IMR-90 (cell line): Measurements from ENCODE around the gene PSMD8.

Experiments used
- BHLHE40 ChIP-seq: fragments of 150-350 bp; IDR thresholded peaks from 2 replicates; pipeline ENCODE4 v1.6.1; 2016; ENCODE audit warnings: mild to moderate bottlenecking, low read depth, low read length
- FOS ChIP-seq: fragments of 150-350 bp; IDR thresholded peaks from 2 replicates; pipeline ENCODE4 v1.6.1; 2016; ENCODE audit warnings: low read depth, low read length
- MAFK ChIP-seq: IDR thresholded peaks from 2 replicates; pipeline ENCODE4 v1.6.1; 2012; ENCODE audit warnings: low read depth, low read length, improper control_type of control experiment
- MAZ ChIP-seq: IDR thresholded peaks from 2 replicates; pipeline ENCODE4 v1.6.1; 2012; ENCODE audit warnings: low read depth, mild to moderate bottlenecking, low read length, improper control_type of control experiment, moderate library complexity, borderline replicate concordance
- NFE2L2 ChIP-seq: fragments of 150-350 bp; IDR thresholded peaks from 2 replicates; pipeline ENCODE4 v1.6.1; 2016; ENCODE audit warnings: low read depth, mild to moderate bottlenecking, low read length
- POLR2A ChIP-seq: IDR thresholded peaks from 2 replicates; pipeline ENCODE4 v1.6.1; 2012; ENCODE audit warnings: mild to moderate bottlenecking, low read depth, low read length
- RAD21 ChIP-seq: IDR thresholded peaks from 2 replicates; pipeline ENCODE4 v1.6.1; 2012; ENCODE audit warnings: low read length, improper control_type of control experiment
- RCOR1 ChIP-seq: IDR thresholded peaks from 2 replicates; pipeline ENCODE4 v1.6.1; 2012; ENCODE audit warnings: mild to moderate bottlenecking, low read length, improper control_type of control experiment; ENCODE audit not compliant: insufficient replicate concordance
- TF ChIP-seq, protein P1 (sequence below): conservative IDR thresholded peaks from 2 replicates; pipeline ENCODE4 v1.5.1; 2012; ENCODE audit warnings: mild to moderate bottlenecking, low read depth, low read length, improper control_type of control experiment
- TF ChIP-seq, protein P2 (sequence below): fragments of 150-350 bp; IDR thresholded peaks from 2 replicates; pipeline ENCODE4 v1.6.1; 2016; ENCODE audit warnings: low read depth, mild to moderate bottlenecking, low read length, moderate library complexity, borderline replicate concordance
- TF ChIP-seq, protein P3 (sequence below): fragments of 150-350 bp; IDR thresholded peaks from 2 replicates; pipeline ENCODE4 v1.6.1; 2017; ENCODE audit warnings: mild to moderate bottlenecking, antibody characterized with exemption, low read length, low read depth

DNA sequence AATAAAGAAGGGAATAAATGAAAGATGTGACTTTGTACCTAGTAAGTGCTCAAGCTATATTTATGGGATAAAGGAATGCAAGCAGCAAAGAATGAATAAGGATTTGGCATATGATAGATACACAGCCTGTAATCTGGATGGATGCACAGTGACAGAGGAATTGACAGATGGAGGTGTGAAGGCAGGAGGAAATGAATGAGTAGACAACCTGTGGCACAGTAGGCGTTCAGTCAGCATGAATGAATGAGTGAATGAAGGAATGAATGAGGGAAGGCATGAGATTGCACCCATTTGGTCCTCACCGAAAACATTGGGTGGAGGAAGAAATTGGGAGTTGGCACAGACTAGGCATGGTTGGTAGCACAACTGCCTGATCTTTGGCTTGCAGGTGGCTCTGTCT, 4.8 kb upstream of the PSMD8 start:
- TF ChIP-seq RCOR1 (no peak), POLR2A (no peak), NFE2L2 (no peak), FOS (no peak), BHLHE40 (no peak), RAD21 (no peak), MAFK (no peak), MAZ (no peak)
- TF ChIP-seq, protein P1, sequence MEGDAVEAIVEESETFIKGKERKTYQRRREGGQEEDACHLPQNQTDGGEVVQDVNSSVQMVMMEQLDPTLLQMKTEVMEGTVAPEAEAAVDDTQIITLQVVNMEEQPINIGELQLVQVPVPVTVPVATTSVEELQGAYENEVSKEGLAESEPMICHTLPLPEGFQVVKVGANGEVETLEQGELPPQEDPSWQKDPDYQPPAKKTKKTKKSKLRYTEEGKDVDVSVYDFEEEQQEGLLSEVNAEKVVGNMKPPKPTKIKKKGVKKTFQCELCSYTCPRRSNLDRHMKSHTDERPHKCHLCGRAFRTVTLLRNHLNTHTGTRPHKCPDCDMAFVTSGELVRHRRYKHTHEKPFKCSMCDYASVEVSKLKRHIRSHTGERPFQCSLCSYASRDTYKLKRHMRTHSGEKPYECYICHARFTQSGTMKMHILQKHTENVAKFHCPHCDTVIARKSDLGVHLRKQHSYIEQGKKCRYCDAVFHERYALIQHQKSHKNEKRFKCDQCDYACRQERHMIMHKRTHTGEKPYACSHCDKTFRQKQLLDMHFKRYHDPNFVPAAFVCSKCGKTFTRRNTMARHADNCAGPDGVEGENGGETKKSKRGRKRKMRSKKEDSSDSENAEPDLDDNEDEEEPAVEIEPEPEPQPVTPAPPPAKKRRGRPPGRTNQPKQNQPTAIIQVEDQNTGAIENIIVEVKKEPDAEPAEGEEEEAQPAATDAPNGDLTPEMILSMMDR: no peak
- TF ChIP-seq, protein P2, sequence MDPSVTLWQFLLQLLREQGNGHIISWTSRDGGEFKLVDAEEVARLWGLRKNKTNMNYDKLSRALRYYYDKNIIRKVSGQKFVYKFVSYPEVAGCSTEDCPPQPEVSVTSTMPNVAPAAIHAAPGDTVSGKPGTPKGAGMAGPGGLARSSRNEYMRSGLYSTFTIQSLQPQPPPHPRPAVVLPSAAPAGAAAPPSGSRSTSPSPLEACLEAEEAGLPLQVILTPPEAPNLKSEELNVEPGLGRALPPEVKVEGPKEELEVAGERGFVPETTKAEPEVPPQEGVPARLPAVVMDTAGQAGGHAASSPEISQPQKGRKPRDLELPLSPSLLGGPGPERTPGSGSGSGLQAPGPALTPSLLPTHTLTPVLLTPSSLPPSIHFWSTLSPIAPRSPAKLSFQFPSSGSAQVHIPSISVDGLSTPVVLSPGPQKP: no peak
- TF ChIP-seq, protein P3, sequence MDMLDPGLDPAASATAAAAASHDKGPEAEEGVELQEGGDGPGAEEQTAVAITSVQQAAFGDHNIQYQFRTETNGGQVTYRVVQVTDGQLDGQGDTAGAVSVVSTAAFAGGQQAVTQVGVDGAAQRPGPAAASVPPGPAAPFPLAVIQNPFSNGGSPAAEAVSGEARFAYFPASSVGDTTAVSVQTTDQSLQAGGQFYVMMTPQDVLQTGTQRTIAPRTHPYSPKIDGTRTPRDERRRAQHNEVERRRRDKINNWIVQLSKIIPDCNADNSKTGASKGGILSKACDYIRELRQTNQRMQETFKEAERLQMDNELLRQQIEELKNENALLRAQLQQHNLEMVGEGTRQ: no peak
